Measurements from ENCODE around the gene TCF4.
"Not testable (repeated sequence)": the region's sequence is repeated elsewhere in the genome, so short reads cannot be mapped to it uniquely, and the experiment has no call there.

The TCF4 gene

DNA sequence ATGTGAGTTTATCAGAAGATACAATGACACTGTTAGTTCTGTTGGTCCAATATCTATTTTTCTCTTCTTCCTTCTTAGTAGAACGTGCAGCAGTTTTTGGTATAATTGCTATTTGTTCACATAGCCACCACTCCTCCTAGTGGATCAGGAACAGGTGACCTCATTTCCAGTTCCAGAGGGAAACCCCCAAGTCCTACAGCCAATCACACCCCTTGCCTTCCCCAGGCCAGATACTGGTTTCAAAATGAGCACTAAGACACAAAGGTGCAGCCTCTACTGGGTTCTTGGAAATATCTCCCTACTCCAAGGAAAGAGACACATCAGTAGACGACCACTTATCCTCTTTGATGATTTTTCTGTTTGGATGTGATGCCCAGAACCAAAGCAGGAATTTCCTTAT, 103.2 kb downstream of the TCF4 start:
- H3K4me1 ChIP-seq (ENCODE audit: insufficient read depth, low read length) = peaks cover 14% of the 10 kb centered on the region
- no peak overlapping the region for H3K9ac ChIP-seq (ENCODE audit: low read length)
- H3K9me3 ChIP-seq (ENCODE audit: low read length) = no peaks in the 10 kb centered on the region
- H3K4me3 ChIP-seq (ENCODE audit: low read depth in 1 of 2, low read length in 2 of 2) = no peak overlapping the region
- no peaks in the 10 kb centered on the region for H3K36me3 ChIP-seq (ENCODE audit: insufficient read depth, low read length)
- no peak overlapping the region for H3K27ac ChIP-seq (ENCODE audit: low read depth, low read length)
- no peaks in the 10 kb centered on the region for H3K27me3 ChIP-seq (ENCODE audit: control insufficient read depth in 1 of 2, insufficient read depth in 2 of 2, low read length in 2 of 2)

DNA sequence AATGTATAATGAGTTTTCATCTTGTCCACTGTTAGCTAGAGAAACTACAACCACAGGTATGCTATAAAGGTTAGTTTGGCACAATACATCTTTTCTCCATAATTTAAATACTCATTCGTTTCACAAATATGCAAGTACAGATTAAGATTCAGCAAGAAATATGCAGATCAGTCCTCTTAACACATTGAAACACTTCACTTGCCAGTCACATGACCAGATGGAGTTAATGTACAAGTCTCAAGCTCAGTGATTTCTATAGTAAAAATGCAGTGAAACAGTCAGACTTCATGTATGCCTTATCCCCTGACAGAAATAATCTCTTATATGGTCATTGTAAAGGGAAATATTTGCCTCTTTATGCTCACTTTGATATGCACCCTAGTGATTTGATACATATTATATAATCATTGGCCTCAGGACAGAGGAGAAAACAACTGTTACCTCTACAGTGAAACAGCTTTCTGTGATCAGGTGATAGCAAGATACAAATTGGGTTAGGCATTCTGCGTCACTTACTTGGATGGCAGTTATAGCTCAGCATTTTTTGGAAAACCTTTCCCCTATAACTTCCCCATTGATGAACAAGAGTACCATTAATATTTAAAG, 104.6 kb downstream of the TCF4 start:
- no peaks in the 10 kb centered on the region for H3K9me3 ChIP-seq (ENCODE audit: low read length)
- peaks cover 5% of the 10 kb centered on the region for H3K4me1 ChIP-seq (ENCODE audit: insufficient read depth, low read length)
- H3K9ac ChIP-seq (ENCODE audit: low read length) = no peak overlapping the region
- H3K27ac ChIP-seq (ENCODE audit: low read depth, low read length) = no peak overlapping the region
- no peak overlapping the region for H3K4me3 ChIP-seq (ENCODE audit: low read depth in 1 of 2, low read length in 2 of 2)
- H3K27me3 ChIP-seq (ENCODE audit: control insufficient read depth in 1 of 2, insufficient read depth in 2 of 2, low read length in 2 of 2) = no peaks in the 10 kb centered on the region
- no peaks in the 10 kb centered on the region for H3K36me3 ChIP-seq (ENCODE audit: insufficient read depth, low read length)

DNA sequence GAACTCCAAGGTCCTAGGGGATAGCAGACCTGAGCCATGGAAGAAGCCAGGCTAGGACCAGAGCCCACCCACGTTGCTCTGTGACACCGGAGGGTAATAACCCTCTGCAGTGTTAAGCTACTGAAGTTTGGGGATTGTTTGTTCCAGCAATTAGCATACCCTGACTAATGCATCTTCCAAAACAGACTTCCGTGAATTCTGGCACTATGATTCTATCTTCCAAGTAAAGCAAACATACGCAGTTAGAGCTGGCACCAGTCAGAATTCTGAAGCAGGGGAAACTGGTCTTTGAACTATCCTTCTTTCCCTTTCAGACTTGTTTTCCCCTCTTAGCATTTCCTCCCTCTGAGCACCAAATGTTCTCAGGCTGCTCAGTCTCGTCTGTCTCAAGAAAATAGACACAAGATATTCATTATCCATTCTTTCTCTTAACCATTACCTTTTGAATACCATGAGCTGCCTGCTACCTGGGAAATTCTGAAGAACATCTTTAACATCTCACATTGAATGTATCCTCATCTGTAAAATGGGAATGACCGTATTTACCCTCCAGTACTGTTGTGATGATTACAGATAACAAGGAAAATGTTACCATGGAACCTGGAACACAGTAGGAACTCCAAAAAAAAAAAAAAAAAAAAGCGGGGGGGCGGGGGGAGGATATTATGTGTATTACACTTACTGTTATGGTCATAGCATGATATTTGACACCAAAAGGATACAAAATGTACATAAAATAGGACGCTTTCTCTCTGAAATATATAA, 108.2 kb downstream of the TCF4 start:
- H3K9ac ChIP-seq (ENCODE audit: low read length) = no peak overlapping the region
- H3K36me3 ChIP-seq (ENCODE audit: insufficient read depth, low read length) = no peaks in the 10 kb centered on the region
- no peaks in the 10 kb centered on the region for H3K27me3 ChIP-seq (ENCODE audit: control insufficient read depth in 1 of 2, insufficient read depth in 2 of 2, low read length in 2 of 2)
- no peak overlapping the region for H3K4me3 ChIP-seq (ENCODE audit: low read depth in 1 of 2, low read length in 2 of 2)
- no peaks in the 10 kb centered on the region for H3K9me3 ChIP-seq (ENCODE audit: low read length)
- peaks cover 16% of the 10 kb centered on the region for H3K4me1 ChIP-seq (ENCODE audit: insufficient read depth, low read length)
- H3K27ac ChIP-seq (ENCODE audit: low read depth, low read length) = no peak overlapping the region

DNA sequence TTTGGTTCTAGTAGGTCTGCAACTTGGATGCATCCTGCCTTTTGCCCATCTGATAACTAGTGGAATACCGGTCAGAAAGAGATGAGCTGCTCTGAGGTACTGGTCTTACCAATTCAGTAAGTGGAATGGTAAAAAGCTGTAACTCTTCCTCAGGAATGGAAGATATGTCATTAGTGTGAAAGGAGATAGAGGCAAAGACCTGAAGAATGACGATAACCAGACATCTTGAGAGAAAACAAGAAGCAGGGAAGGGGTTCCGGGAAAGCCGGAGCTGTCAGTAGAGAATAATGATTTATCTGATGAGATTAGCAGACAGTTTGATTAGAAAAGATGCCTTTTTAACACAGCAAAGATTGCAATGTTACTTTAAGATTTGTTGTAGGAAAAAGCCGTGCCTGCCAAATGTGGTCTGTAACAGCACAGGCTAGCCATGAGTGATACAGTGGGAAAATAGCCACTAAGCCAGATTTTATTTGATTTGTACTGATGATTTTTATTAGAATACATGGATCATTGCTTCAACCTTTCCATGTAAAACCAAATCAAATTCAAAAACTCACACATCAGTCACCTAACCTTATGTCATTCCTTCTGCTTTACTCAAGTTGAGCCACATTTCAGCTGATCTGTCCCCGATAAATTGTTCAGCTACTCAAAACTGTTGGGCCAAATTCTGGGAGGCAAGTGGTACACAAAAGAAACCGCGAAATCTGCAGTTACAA, 110.0 kb downstream of the TCF4 start:
- Histone ChIP-seq H3K36me3 (ENCODE audit: insufficient read depth, low read length) (no peaks in the 10 kb centered on the region), H3K27ac (ENCODE audit: low read depth, low read length) (peak overlapping the region; percentile 71), H3K27me3 (ENCODE audit: control insufficient read depth in 1 of 2, insufficient read depth in 2 of 2, low read length in 2 of 2) (no peaks in the 10 kb centered on the region), H3K4me3 (ENCODE audit: low read depth in 1 of 2, low read length in 2 of 2) (peak overlapping the region; percentile 56 to 77), H3K9me3 (ENCODE audit: low read length) (no peaks in the 10 kb centered on the region), H3K9ac (ENCODE audit: low read length) (peak overlapping the region; percentile 68), H3K4me1 (ENCODE audit: insufficient read depth, low read length) (peaks cover 16% of the 10 kb centered on the region)

DNA sequence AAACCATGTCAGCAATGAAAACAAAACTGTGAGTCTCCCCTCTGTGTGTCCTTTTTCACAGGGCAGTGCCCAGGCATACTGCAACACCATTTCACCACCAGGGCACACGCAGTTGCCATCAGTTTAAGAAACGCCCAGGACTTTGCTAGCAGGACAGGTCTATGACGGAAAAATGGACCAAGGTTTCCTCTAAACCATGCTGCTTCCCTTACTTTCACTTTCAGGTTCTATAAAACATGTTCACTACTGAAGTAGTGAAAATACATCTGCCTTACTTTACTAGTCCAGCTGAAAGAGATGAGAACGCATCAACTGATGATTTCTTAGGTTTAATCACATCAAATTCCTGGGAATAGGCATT, 110.5 kb downstream of the TCF4 start:
- Histone ChIP-seq H3K27ac (ENCODE audit: low read depth, low read length) (peak overlapping the region; percentile 71), H3K4me3 (ENCODE audit: low read depth in 1 of 2, low read length in 2 of 2) (peak overlapping the region; percentile 56 to 77), H3K27me3 (ENCODE audit: control insufficient read depth in 1 of 2, insufficient read depth in 2 of 2, low read length in 2 of 2) (no peaks in the 10 kb centered on the region), H3K36me3 (ENCODE audit: insufficient read depth, low read length) (no peaks in the 10 kb centered on the region), H3K4me1 (ENCODE audit: insufficient read depth, low read length) (peaks cover 16% of the 10 kb centered on the region), H3K9ac (ENCODE audit: low read length) (peak overlapping the region; percentile 68), H3K9me3 (ENCODE audit: low read length) (no peaks in the 10 kb centered on the region)

DNA sequence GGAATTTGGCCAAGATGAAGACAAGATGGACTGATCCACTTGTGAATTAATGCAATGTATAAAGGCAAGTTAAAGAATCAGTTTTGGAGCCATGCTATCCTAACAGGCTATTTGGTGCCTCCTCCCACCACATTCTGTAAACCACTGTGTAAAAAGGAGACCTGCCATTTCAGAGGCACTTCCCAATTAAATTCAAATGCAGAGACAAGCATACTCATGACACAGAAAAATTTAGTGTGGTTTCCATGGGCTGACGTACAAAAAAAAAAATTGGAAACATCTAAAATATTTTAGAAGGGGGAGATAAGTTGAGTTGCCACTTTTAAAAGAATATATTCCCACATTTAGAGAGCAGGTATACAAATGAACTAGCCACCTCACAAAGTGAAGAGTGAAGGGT, 112.1 kb downstream of the TCF4 start:
- no peaks in the 10 kb centered on the region for H3K36me3 ChIP-seq (ENCODE audit: insufficient read depth, low read length)
- no peak overlapping the region for H3K9ac ChIP-seq (ENCODE audit: low read length)
- no peak overlapping the region for H3K27ac ChIP-seq (ENCODE audit: low read depth, low read length)
- H3K4me1 ChIP-seq (ENCODE audit: insufficient read depth, low read length) = peaks cover 16% of the 10 kb centered on the region
- no peaks in the 10 kb centered on the region for H3K9me3 ChIP-seq (ENCODE audit: low read length)
- no peak overlapping the region for H3K4me3 ChIP-seq (ENCODE audit: low read depth in 1 of 2, low read length in 2 of 2)
- no peaks in the 10 kb centered on the region for H3K27me3 ChIP-seq (ENCODE audit: control insufficient read depth in 1 of 2, insufficient read depth in 2 of 2, low read length in 2 of 2)

DNA sequence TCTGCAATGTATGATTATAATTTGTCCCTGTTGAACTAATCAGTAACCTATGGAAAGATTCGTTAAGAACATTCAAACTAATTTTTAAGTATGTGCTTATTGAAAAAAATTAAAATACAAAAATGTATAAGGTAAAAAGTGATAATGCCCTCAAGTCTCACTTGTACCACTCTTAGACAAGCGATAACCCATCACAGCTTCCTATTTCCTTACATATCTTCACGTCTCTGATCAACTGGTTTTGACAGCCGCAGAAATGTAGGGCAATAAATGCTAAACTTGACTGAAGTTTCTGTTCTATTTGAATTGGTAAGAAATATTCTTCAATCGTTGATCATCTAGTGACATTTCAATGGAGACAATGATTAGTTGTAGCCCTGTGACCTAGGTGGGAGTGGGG, 112.5 kb downstream of the TCF4 start:
- no peak overlapping the region for H3K9ac ChIP-seq (ENCODE audit: low read length)
- no peaks in the 10 kb centered on the region for H3K27me3 ChIP-seq (ENCODE audit: control insufficient read depth in 1 of 2, insufficient read depth in 2 of 2, low read length in 2 of 2)
- H3K27ac ChIP-seq (ENCODE audit: low read depth, low read length) = no peak overlapping the region
- peaks cover 16% of the 10 kb centered on the region for H3K4me1 ChIP-seq (ENCODE audit: insufficient read depth, low read length)
- no peak overlapping the region for H3K4me3 ChIP-seq (ENCODE audit: low read depth in 1 of 2, low read length in 2 of 2)
- no peaks in the 10 kb centered on the region for H3K9me3 ChIP-seq (ENCODE audit: low read length)
- H3K36me3 ChIP-seq (ENCODE audit: insufficient read depth, low read length) = no peaks in the 10 kb centered on the region

DNA sequence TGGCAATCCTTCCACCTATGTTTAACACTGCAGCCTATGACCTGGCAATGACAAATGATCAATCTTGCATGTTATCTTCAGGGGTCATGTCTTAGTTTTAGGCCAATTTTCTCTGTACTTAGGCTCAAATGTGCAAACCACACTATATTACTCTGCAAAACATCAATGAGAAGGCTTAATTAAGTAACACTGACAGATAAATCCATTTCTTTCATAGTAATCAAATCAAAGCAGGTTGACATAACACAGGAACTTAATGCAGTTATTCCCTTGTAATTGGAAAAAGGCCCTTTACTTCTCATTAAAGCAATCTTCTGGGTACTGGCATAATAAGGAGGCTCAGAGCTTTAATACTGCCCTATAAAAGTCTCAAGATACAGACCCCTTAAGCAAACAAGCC, 114.4 kb downstream of the TCF4 start:
- H3K9me3 ChIP-seq (ENCODE audit: low read length) = no peaks in the 10 kb centered on the region
- H3K4me1 ChIP-seq (ENCODE audit: insufficient read depth, low read length) = peaks cover 16% of the 10 kb centered on the region
- H3K9ac ChIP-seq (ENCODE audit: low read length) = no peak overlapping the region
- H3K27me3 ChIP-seq (ENCODE audit: control insufficient read depth in 1 of 2, insufficient read depth in 2 of 2, low read length in 2 of 2) = no peaks in the 10 kb centered on the region
- H3K36me3 ChIP-seq (ENCODE audit: insufficient read depth, low read length) = no peaks in the 10 kb centered on the region
- no peak overlapping the region for H3K4me3 ChIP-seq (ENCODE audit: low read depth in 1 of 2, low read length in 2 of 2)
- H3K27ac ChIP-seq (ENCODE audit: low read depth, low read length) = no peak overlapping the region

DNA sequence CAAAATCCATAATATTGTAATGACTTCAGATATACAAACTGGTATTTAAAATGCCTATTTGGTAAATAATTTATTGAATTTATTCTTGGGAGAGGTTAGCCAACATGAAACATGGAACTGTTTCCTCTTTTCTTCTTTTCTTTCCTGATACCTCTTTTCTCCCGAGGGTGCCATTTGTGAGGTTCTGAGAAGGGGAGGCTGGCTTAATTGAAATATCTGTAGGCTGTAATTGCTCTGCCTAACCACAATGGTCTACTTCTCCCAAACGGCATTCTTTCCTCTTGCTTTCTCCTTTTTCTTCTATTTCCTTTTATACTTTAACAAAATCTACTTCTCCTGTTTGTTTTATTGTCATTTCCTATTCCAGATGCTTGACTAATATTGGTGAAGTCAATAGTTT, 114.9 kb downstream of the TCF4 start:
- Histone ChIP-seq H3K36me3 (ENCODE audit: insufficient read depth, low read length) (no peaks in the 10 kb centered on the region), H3K4me1 (ENCODE audit: insufficient read depth, low read length) (peaks cover 11% of the 10 kb centered on the region), H3K4me3 (ENCODE audit: low read depth in 1 of 2, low read length in 2 of 2) (no peak overlapping the region), H3K27ac (ENCODE audit: low read depth, low read length) (no peak overlapping the region), H3K9me3 (ENCODE audit: low read length) (no peaks in the 10 kb centered on the region), H3K9ac (ENCODE audit: low read length) (no peak overlapping the region), H3K27me3 (ENCODE audit: control insufficient read depth in 1 of 2, insufficient read depth in 2 of 2, low read length in 2 of 2) (no peaks in the 10 kb centered on the region)

DNA sequence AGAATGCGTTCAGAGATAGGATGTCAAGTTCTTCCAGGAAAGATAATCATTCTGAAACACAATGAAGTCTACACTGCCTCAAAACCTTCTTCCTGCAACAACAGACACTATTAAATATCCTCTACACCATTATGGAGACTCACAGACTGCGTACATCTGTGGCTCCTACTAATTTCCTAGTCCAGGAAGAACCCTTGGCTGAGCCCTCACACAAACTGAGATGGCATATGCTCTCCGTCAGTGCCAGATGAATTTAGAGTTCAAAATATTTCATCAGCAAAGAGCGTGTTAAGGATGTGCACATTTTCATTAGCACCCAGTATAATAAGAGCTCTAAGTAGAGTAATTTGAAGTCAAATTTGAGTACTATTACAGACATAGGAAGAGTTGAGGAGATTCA, 117.2 kb downstream of the TCF4 start:
- H3K27ac ChIP-seq (ENCODE audit: low read depth, low read length) = no peak overlapping the region
- H3K9ac ChIP-seq (ENCODE audit: low read length) = no peak overlapping the region
- H3K4me1 ChIP-seq (ENCODE audit: insufficient read depth, low read length) = peaks cover 3% of the 10 kb centered on the region
- no peaks in the 10 kb centered on the region for H3K27me3 ChIP-seq (ENCODE audit: control insufficient read depth in 1 of 2, insufficient read depth in 2 of 2, low read length in 2 of 2)
- no peaks in the 10 kb centered on the region for H3K36me3 ChIP-seq (ENCODE audit: insufficient read depth, low read length)
- H3K9me3 ChIP-seq (ENCODE audit: low read length) = no peaks in the 10 kb centered on the region
- H3K4me3 ChIP-seq (ENCODE audit: low read depth in 1 of 2, low read length in 2 of 2) = no peak overlapping the region

DNA sequence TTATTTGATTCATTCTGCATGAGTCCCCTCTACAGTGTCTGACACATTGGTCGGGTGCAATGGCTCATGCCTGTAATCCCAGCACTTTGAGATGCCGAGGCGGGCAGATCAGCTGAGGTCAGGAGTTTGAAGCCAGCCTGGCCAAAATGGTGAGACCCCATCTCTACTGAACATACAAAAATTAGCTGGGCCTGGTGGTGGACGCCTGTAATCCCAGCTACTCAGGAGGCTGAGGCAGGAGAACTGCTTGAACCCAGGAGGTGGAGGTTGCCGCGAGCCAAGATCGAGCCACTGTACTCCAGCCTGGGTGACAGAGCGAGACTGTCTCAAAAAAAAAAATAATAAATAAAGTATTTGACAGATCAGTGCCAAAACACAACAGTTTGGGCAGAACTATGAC, 118.9 kb downstream of the TCF4 start:
- H3K4me1 ChIP-seq (ENCODE audit: insufficient read depth, low read length); H3K36me3 ChIP-seq (ENCODE audit: insufficient read depth, low read length); H3K9ac ChIP-seq (ENCODE audit: low read length); H3K4me3 ChIP-seq (ENCODE audit: low read depth in 1 of 2, low read length in 2 of 2); H3K27me3 ChIP-seq (ENCODE audit: control insufficient read depth in 1 of 2, insufficient read depth in 2 of 2, low read length in 2 of 2); H3K27ac ChIP-seq (ENCODE audit: low read depth, low read length); H3K9me3 ChIP-seq (ENCODE audit: low read length): not testable (repeated sequence)

All from muscle layer of colon (tissue), 2 donors.